HepG2 (cell line): ENCODE measurements around the gene CACNA1C. TPM values are rescaled to one million over a fixed set of nuclear protein-coding genes. Genes with fewer than 3 reads are reported as not detected.

Experiments
- ATAC-seq: fragments of 200-7000 bp; cut with Tn5 transposase; 3 replicates; pipeline ENCODE4 v1.9.1; 2020; ENCODE audit warnings: mild to moderate bottlenecking, moderate library complexity
- BruUV-seq: library from RNA; stranded (reverse); fragments of 400-500 nt; replicated peaks from 2 replicates; lab custom pipeline; 2021; lab: Mats Ljungman, UMichigan
- CTCF ChIA-PET: fragments of 300-600 bp; formaldehyde crosslinking; extraction: SDS; loops from one replicate; lab custom pipeline; 2021; ENCODE audit warnings: low total read pairs, inconsistent platforms, low intra/inter-chr PET ratio; lab: Yijun Ruan, JAX
- POLR2A ChIA-PET: fragments of 350-600 bp; sonication (Branson Sonifier 250); formaldehyde crosslinking; loops from one replicate; lab custom pipeline; 2020; ENCODE audit warnings: antibody characterized with exemption, inconsistent platforms; lab: Yijun Ruan, JAX
- DNase-seq: peaks from one replicate; pipeline ENCODE4 v3.0.0-alpha.2; 2015; ENCODE audit warnings: low spot score
- FAIRE-seq: peaks from 3 replicates; lab custom pipeline; 2011; peaks lifted over from hg19 to GRCh38; lab: Jason Lieb, UNC
- H2AFZ ChIP-seq: one replicate; pipeline ENCODE4 v1.6.1; 2011; ENCODE audit warnings: low read length, inconsistent platforms
- H3K27ac ChIP-seq: fragments of 300-600 bp; 3 replicates; pipeline ENCODE4 v1.8.0; 2011; ENCODE audit warnings: mixed run types, mild to moderate bottlenecking, mixed read lengths, low read length, inconsistent platforms; ENCODE audit not compliant: insufficient read depth; ENCODE audit errors: extremely low read length
- H3K27me3 ChIP-seq, 2 experiments: fragments of 200-600 bp in 1 of 2; 2 replicates in 1 of 2; 3 replicates in 1 of 2; pipeline versions ENCODE4 v1.6.0 to v1.8.0; 2011; ENCODE audit warnings: low read length in 2 of 2, mild to moderate bottlenecking in 2 of 2, moderate library complexity in 2 of 2, inconsistent platforms in 1 of 2; ENCODE audit not compliant: insufficient read depth in 2 of 2, control insufficient read depth in 1 of 2
- H3K36me3 ChIP-seq, 2 experiments: fragments of 200-600 bp in 1 of 2; replicated peaks in 1 of 2; 2 replicates in 1 of 2; 3 replicates in 1 of 2; pipeline versions ENCODE4 v1.5.1 to v1.8.0; 2011; ENCODE audit warnings: low read length in 2 of 2, inconsistent platforms in 1 of 2; ENCODE audit not compliant: insufficient read depth in 2 of 2, control insufficient read depth in 1 of 2
- H3K4me1 ChIP-seq: 2 replicates; pipeline ENCODE4 v1.5.1; 2012; ENCODE audit warnings: low read length, inconsistent platforms; ENCODE audit not compliant: insufficient read depth
- H3K4me2 ChIP-seq: 2 replicates; pipeline ENCODE4 v1.6.0; 2011; ENCODE audit warnings: low read depth, low read length, inconsistent platforms
- H3K4me3 ChIP-seq, 3 experiments: fragments of 200-600 bp in 1 of 3; sonication (generic), shearing (Covaris generic) in 1 of 3; replicated peaks in 1 of 3; 2 replicates each; pipeline ENCODE4 v1.5.1; 2011 to 2016; ENCODE audit warnings: low read length in 3 of 3, inconsistent platforms in 2 of 3, low read depth in 2 of 3, mild to moderate bottlenecking in 2 of 3, control low read depth in 1 of 3, mixed read lengths in 1 of 3; ENCODE audit not compliant: insufficient read depth in 1 of 3
- H3K79me2 ChIP-seq: one replicate; pipeline ENCODE4 v1.6.1; 2011; ENCODE audit warnings: low read length, inconsistent platforms; ENCODE audit not compliant: insufficient read depth
- H3K9ac ChIP-seq: 2 replicates; pipeline ENCODE4 v1.6.0; 2011; ENCODE audit warnings: mild to moderate bottlenecking, low read depth, low read length, inconsistent platforms; ENCODE audit not compliant: insufficient read depth
- H3K9me3 ChIP-seq: 2 replicates; pipeline ENCODE4 v1.5.1; 2012; ENCODE audit warnings: mild to moderate bottlenecking, low read length
- H4K20me1 ChIP-seq: 2 replicates; pipeline ENCODE4 v1.6.0; 2011; ENCODE audit warnings: inconsistent platforms, mild to moderate bottlenecking, low read length, moderate library complexity; ENCODE audit not compliant: insufficient read depth
- ATAD3A ChIP-seq: sonication (generic); formaldehyde crosslinking; IDR thresholded peaks from 2 replicates; pipeline ENCODE4 v1.4.0; 2020; ENCODE audit warnings: missing genetic modification reagents
- ATF7 ChIP-seq, 2 experiments: fragments of 450-650 bp in 1 of 2; sonication (generic) in 1 of 2; formaldehyde crosslinking in 1 of 2; IDR thresholded peaks; 2 replicates each; pipeline versions ENCODE4 v1.4.0 to v1.6.1; 2016 to 2020; ENCODE audit warnings: antibody characterized with exemption in 1 of 2, mild to moderate bottlenecking in 1 of 2, missing genetic modification reagents in 1 of 2
- BORCS8-MEF2B ChIP-seq: sonication (generic); formaldehyde crosslinking; IDR thresholded peaks from 2 replicates; pipeline ENCODE4 v1.8.0; 2022; ENCODE audit warnings: mild to moderate bottlenecking, missing genetic modification reagents
- CEBPG ChIP-seq: IDR thresholded peaks from 2 replicates; pipeline ENCODE4 v1.6.1; 2016
- ELK4 ChIP-seq: sonication (generic); formaldehyde crosslinking; IDR thresholded peaks from 2 replicates; pipeline ENCODE4 v1.9.0; 2021; ENCODE audit warnings: missing genetic modification reagents, borderline replicate concordance
- HBP1 ChIP-seq: IDR thresholded peaks from 2 replicates; pipeline ENCODE4 v1.6.1; 2016; ENCODE audit warnings: low read depth, control low read depth
- HNRNPH1 ChIP-seq: fragments of 200-400 bp; formaldehyde crosslinking; optimal IDR thresholded peaks from 2 replicates; pipeline ENCODE3; 2017; ENCODE audit warnings: mild to moderate bottlenecking, low read depth, low read length
- TBL1XR1 ChIP-seq: fragments of 150-350 bp; IDR thresholded peaks from 2 replicates; pipeline ENCODE4 v1.6.1; 2014; ENCODE audit warnings: borderline replicate concordance, low read length; ENCODE audit not compliant: partially characterized antibody
- ZFP36 ChIP-seq: fragments of 150-350 bp; IDR thresholded peaks from 2 replicates; pipeline ENCODE4 v1.6.1; 2018; ENCODE audit warnings: borderline replicate concordance, low read length, low read depth; ENCODE audit not compliant: partially characterized antibody
- ZNF598 ChIP-seq: sonication (generic); formaldehyde crosslinking; IDR thresholded peaks from 2 replicates; pipeline ENCODE4 v1.5.1; 2020; ENCODE audit warnings: mild to moderate bottlenecking, missing genetic modification reagents, borderline replicate concordance
- ZNF619 ChIP-seq: sonication (generic); formaldehyde crosslinking; IDR thresholded peaks from 2 replicates; pipeline ENCODE4 v1.4.0; 2020; ENCODE audit warnings: mild to moderate bottlenecking, missing genetic modification reagents
- WGBS: methylation state at CpG from one replicate; pipeline ENCODE4 v1.1.6; 2017; ENCODE audit warnings: low lambda C conversion rate; 5-methylcytosine and 5-hydroxymethylcytosine counted together
- in situ Hi-C: cut with HindIII; loops from 2 replicates; pipeline ENCODE4 v1.10.0; 2017; ENCODE audit warnings: low pct_unique_long_range_greater_than_20kb; ENCODE audit not compliant: extremely low pct_ligation_motif_present
- intact Hi-C: fragments of 100-400 bp; cut with micrococcal nuclease; formaldehyde crosslinking; loops from one replicate; pipeline ENCODE4 v1.10.0; 2022; ENCODE audit not compliant: unreplicated experiment
- polyA plus RNA-seq, 8 experiments: library from polyadenylated mRNA; depleted of rRNA in 3 of 8; stranded (reverse) in 7 of 8; unstranded in 1 of 8; fragments of >200 nt; fragmentation: Illumina TruSeq in 4 of 8; extraction: Trizol in 4 of 8; gene quantifications; 2 replicates each; pipeline versions ENCODE4 v1.2.1 to v1.2.3, GENCODE V29; 2011 to 2016; ENCODE audit warnings: low read depth in 4 of 8, missing spikeins in 1 of 8, mixed read lengths in 1 of 8; ENCODE audit not compliant: insufficient read depth in 1 of 8
- total RNA-seq, 5 experiments: library from RNA; depleted of rRNA; stranded (reverse); fragments of >200 nt; fragmentation: Illumina TruSeq; extraction: Trizol; gene quantifications; 2 replicates each; pipeline ENCODE4 v1.2.3, GENCODE V29; 2016; ENCODE audit warnings: low read depth in 1 of 5

The CACNA1C gene
- total and polyA plus RNA-seq, 2 of the 13 experiments (the other 11 are each of a cell fraction or from before 2014, with no cell fraction given), result not detected

GRCh38 chr12:2251526-2252209 is 198.9 kb downstream of the CACNA1C start:
- FAIRE-seq (no peak), ATAC-seq (no peak), DNase-seq (no peak)
- WGBS, result 68% methylated on average over 8 of the region's 8 CpGs
- H3K4me3 ChIP-seq, result no peak overlapping the region
- BruUV-seq, result no TSS peak
- no peak overlapping the region for H3K27ac ChIP-seq
- no peaks in the 10 kb centered on the region for H3K79me2 ChIP-seq
- H3K36me3 ChIP-seq, result no peaks in the 10 kb centered on the region
- H2AFZ ChIP-seq, result no peak overlapping the region
- H3K9me3 ChIP-seq, result peaks cover 6% of the 10 kb centered on the region
- H3K27me3 ChIP-seq, result no peaks in the 10 kb centered on the region
- ChIA-PET POLR2A (no interaction called here), CTCF (no interaction called here)
- H3K4me2 ChIP-seq, result no peak overlapping the region
- in situ Hi-C loops, result no loop called here
- peaks cover 64% of the 10 kb centered on the region for H3K4me1 ChIP-seq
- H4K20me1 ChIP-seq, result no peaks in the 10 kb centered on the region
- no peak overlapping the region for H3K9ac ChIP-seq
- no peak for TF ChIP-seq HNRNPH1
- TF ChIP-seq ZNF598 (CRISPR knock-in tag), result no peak
- TF ChIP-seq HBP1, result no peak
- no peak for TF ChIP-seq ATAD3A (CRISPR knock-in tag)
- no peak for TF ChIP-seq CEBPG (CRISPR knock-in tag)
- TF ChIP-seq, all 625 proteins: peak for 0
- intact Hi-C loops, result no loop called here

GRCh38 chr12:2255311-2255710 is 202.5 kb downstream of the CACNA1C start:
- CTCF ChIA-PET, result no interaction called here
- 22% methylated on average over 2 of the region's 2 CpGs for WGBS
- TF ChIP-seq ATF7 (IDR thresholded peaks at IDR 0.05), result no peak
- TF ChIP-seq ATF7 (CRISPR knock-in tag; IDR thresholded peaks at IDR 0.05), result no peak
- TF ChIP-seq ZNF619 (CRISPR knock-in tag), result no peak
- TF ChIP-seq ELK4 (CRISPR knock-in tag), result no peak
- no peak for TF ChIP-seq TBL1XR1
- TF ChIP-seq ZFP36, result no peak
- no peak for TF ChIP-seq BORCS8-MEF2B (CRISPR knock-in tag)

More at GRCh38 chr12:2255311-2255710, 202.5 kb downstream of the CACNA1C start:
- POLR2A ChIA-PET, result no interaction called here
- intact Hi-C loops, result no loop called here
- no peak for DNase-seq
- in situ Hi-C loops, result no loop called here
- BruUV-seq, result no TSS peak
- no peak for ATAC-seq
- H3K4me1 ChIP-seq, result peaks cover 28% of the 10 kb centered on the region
- H4K20me1 ChIP-seq, result no peaks in the 10 kb centered on the region
- H3K4me3 ChIP-seq, result no peak overlapping the region
- H3K4me2 ChIP-seq, result no peak overlapping the region
- H2AFZ ChIP-seq, result no peak overlapping the region
- H3K27ac ChIP-seq, result no peak overlapping the region
- H3K79me2 ChIP-seq, result no peaks in the 10 kb centered on the region
- H3K36me3 ChIP-seq, result no peaks in the 10 kb centered on the region
- peaks cover 6% of the 10 kb centered on the region for H3K9me3 ChIP-seq
- H3K27me3 ChIP-seq, result no peaks in the 10 kb centered on the region; a peak in 1 of 5 replicates
- no peak for FAIRE-seq
- no peak overlapping the region for H3K9ac ChIP-seq
